Naive thymus-derived CD4-positive, alpha-beta T cell (primary cell): ENCODE data around the gene WIPF2. TPM values are rescaled to one million over a fixed set of nuclear protein-coding genes. Genes with fewer than 3 reads are reported as not detected.
A peak's percentile ranks its signal among the peaks of the same experiment; 100 is the strongest.
"Not testable (repeated sequence)": the region's sequence is repeated elsewhere in the genome, so short reads cannot be mapped to it uniquely, and the experiment has no call there.

ENCODE experiments used
- ATAC-seq: fragments of 150-1000 bp; cut with Tn5 transposase; 2 replicates; pipeline ENCODE4 v1.10.0; 2021; ENCODE audit warnings: mild to moderate bottlenecking, moderate library complexity
- CTCF ChIA-PET: fragments of 350-600 bp; sonication (Branson Sonifier 250); formaldehyde crosslinking; loops from one replicate; lab custom pipeline; 2021; ENCODE audit warnings: antibody characterized with exemption; lab: Charles Lee
- POLR2A ChIA-PET: fragments of 350-600 bp; sonication (Branson Sonifier 250); formaldehyde crosslinking; loops from one replicate; lab custom pipeline; 2021; ENCODE audit warnings: antibody characterized with exemption, inconsistent platforms; lab: Charles Lee
- DNase-seq, 9 donors: peaks; one replicate each; pipeline versions ENCODE4 v3.0.0 to v3.0.0-alpha.2; 2020 to 2022; ENCODE audit warnings: mixed read lengths in 1 of 9
- H3K27ac ChIP-seq: one replicate; pipeline ENCODE4 v1.7.0; 2013; ENCODE audit warnings: mild to moderate bottlenecking, low read depth, low read length, moderate library complexity
- H3K27me3 ChIP-seq, 2 donors: one replicate each; pipeline ENCODE4 v1.7.0; 2013; ENCODE audit warnings: low read length in 2 of 2, mild to moderate bottlenecking in 2 of 2, moderate library complexity in 2 of 2; ENCODE audit not compliant: control insufficient read depth in 2 of 2, insufficient read depth in 2 of 2
- H3K36me3 ChIP-seq, 3 experiments: 1 replicate in 2 of 3; 2 replicates in 1 of 3; pipeline ENCODE4 v1.7.0; 2013; ENCODE audit warnings: low read length in 3 of 3, mild to moderate bottlenecking in 3 of 3, moderate library complexity in 1 of 3; ENCODE audit not compliant: insufficient read depth in 3 of 3, control insufficient read depth in 2 of 3
- H3K4me1 ChIP-seq, 2 donors: one replicate each; pipeline ENCODE4 v1.7.0; 2013; ENCODE audit warnings: low read length in 2 of 2, mild to moderate bottlenecking in 2 of 2, moderate library complexity in 1 of 2; ENCODE audit not compliant: control insufficient read depth in 2 of 2, insufficient read depth in 2 of 2
- H3K4me3 ChIP-seq: 2 replicates; pipeline ENCODE4 v1.7.0; 2013; ENCODE audit warnings: mild to moderate bottlenecking, low read length
- H3K9me3 ChIP-seq, 3 experiments: 1 replicate in 2 of 3; 2 replicates in 1 of 3; pipeline ENCODE4 v1.7.0; 2013; ENCODE audit warnings: low read length in 3 of 3; ENCODE audit not compliant: control insufficient read depth in 2 of 3
- H3K27ac Mint-ChIP-seq, 9 donors: one replicate each; pipeline ENCODE4 v1.8.0; 2020 to 2022; ENCODE audit warnings: mixed read lengths in 9 of 9, mild to moderate bottlenecking in 8 of 9, moderate library complexity in 5 of 9, inconsistent platforms in 2 of 9
- H3K27me3 Mint-ChIP-seq, 5 donors: one replicate each; pipeline ENCODE4 v1.8.0; 2021 to 2022; ENCODE audit warnings: mixed read lengths in 5 of 5, mild to moderate bottlenecking in 1 of 5
- H3K36me3 Mint-ChIP-seq, 5 donors: one replicate each; pipeline ENCODE4 v1.8.0; 2020 to 2022; ENCODE audit warnings: mixed read lengths in 5 of 5, mild to moderate bottlenecking in 3 of 5, inconsistent platforms in 1 of 5
- H3K4me1 Mint-ChIP-seq, 7 donors: one replicate each; pipeline ENCODE4 v1.8.0; 2020 to 2022; ENCODE audit warnings: mixed read lengths in 7 of 7, mild to moderate bottlenecking in 3 of 7, inconsistent platforms in 1 of 7
- H3K4me3 Mint-ChIP-seq, 10 donors: one replicate each; pipeline ENCODE4 v1.8.0; 2020 to 2022; ENCODE audit warnings: mild to moderate bottlenecking in 10 of 10, mixed read lengths in 10 of 10, moderate library complexity in 6 of 10, inconsistent platforms in 2 of 10
- H3K9me3 Mint-ChIP-seq, 11 donors: one replicate each; pipeline ENCODE4 v1.8.0; 2020 to 2022; ENCODE audit warnings: mixed read lengths in 11 of 11, mild to moderate bottlenecking in 4 of 11, inconsistent platforms in 1 of 11, moderate library complexity in 1 of 11
- intact Hi-C, 2 donors: fragments of 100-400 bp; cut with micrococcal nuclease; formaldehyde crosslinking; loops; one replicate each; pipeline ENCODE4 v1.15.1; 2023
- polyA plus RNA-seq, 2 donors: library from polyadenylated mRNA; unstranded; fragments of 300-500 nt; fragmentation: Illumina TruSeq; gene quantifications; one replicate each; pipeline ENCODE4 v1.2.3, GENCODE V29; 2021
- total RNA-seq, 6 experiments: library from RNA in 5 of 6; stranded (reverse) in 5 of 6; gene quantifications; 1 replicate in 5 of 6; 2 replicates in 1 of 6; pipeline ENCODE4 v1.2.3 and lab custom pipeline; 2021 to 2026

WIPF2 gene
- total and polyA plus RNA-seq, 7 experiments from 2014 or later, result 5.0 to 31.8 (median 25.2) TPM

DNA sequence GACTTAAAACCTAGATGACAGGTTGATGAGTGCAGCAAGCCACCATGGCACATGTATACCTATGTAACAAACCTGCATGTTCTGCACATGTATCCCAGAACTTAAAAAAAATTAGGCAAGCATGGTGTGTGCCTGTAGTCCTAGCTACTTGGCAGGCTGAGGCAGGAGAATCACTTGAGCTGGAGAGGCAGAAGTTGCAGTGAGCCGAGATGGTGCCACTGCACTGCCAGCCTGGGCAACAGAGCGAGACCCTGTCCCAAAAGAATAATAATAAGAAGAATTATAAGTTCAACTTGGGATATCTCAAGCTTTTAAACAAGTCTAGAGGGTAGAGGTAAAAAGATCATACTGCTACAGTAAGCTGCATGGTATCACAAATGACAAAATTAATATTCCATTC, 78.4 kb downstream of the WIPF2 start:
- H3K36me3 ChIP-seq, result no peaks in the 10 kb centered on the region
- DNase-seq, result no peak
- H3K36me3 Mint-ChIP-seq, result peaks cover 0 to 27% (median 0%) of the 10 kb centered on the region in 5 donors
- intact Hi-C loops, result no loop called here
- no peak for ATAC-seq
- CTCF ChIA-PET, result interaction anchor here (0.8 to 5.0 kb wide), 2 partner anchors 13 to 56 kb away, joined by 3 to 27 read pairs; no protein-coding TSS in a partner anchor
- H3K27me3 ChIP-seq, result no peaks in the 10 kb centered on the region
- H3K27ac ChIP-seq, result no peak overlapping the region
- POLR2A ChIA-PET, result interaction anchor here (0.7 to 0.9 kb wide), 2 partner anchors 58 to 279 kb away, joined by 3 read pairs; no protein-coding TSS in a partner anchor
- no peaks in the 10 kb centered on the region for H3K27me3 Mint-ChIP-seq
- peaks cover 0 to 27% (median 0%) of the 10 kb centered on the region in 7 donors for H3K4me1 Mint-ChIP-seq
- H3K9me3 ChIP-seq, result no peaks in the 10 kb centered on the region
- no peaks in the 10 kb centered on the region for H3K4me1 ChIP-seq
- H3K4me3 ChIP-seq, result no peak overlapping the region
- no peak overlapping the region for H3K4me3 Mint-ChIP-seq
- H3K9me3 Mint-ChIP-seq, result no peaks in the 10 kb centered on the region
- no peak overlapping the region for H3K27ac Mint-ChIP-seq

GRCh38 chr17:40298726-40299125, 79.6 kb downstream of the WIPF2 start:
- H3K27ac ChIP-seq, result no peak overlapping the region
- Mint-ChIP-seq H3K9me3 (peaks cover 0 to 2% (median 0%) of the 10 kb centered on the region in 11 donors), H3K27me3 (no peaks in the 10 kb centered on the region), H3K27ac (no peak overlapping the region), H3K36me3 (peaks cover 0 to 27% (median 0%) of the 10 kb centered on the region in 5 donors), H3K4me3 (no peak overlapping the region), H3K4me1 (peaks cover 8 to 29% (median 9%) of the 10 kb centered on the region in 7 donors)
- H3K9me3 ChIP-seq, result no peaks in the 10 kb centered on the region
- no peak for ATAC-seq
- ChIA-PET CTCF (interaction anchor here (0.6 to 3.3 kb wide), 7 partner anchors 11 to 199 kb away, joined by 3 to 25 read pairs (median 3); partner anchors contain the start of gene RARA), POLR2A (interaction anchor here (3.2 kb wide), 1 partner anchor 56 kb away, joined by 13 read pairs; no protein-coding TSS in a partner anchor)
- no peaks in the 10 kb centered on the region for H3K36me3 ChIP-seq
- H3K27me3 ChIP-seq, result no peaks in the 10 kb centered on the region
- H3K4me1 ChIP-seq, result peaks cover 0 to 7% of the 10 kb centered on the region in 2 donors
- H3K4me3 ChIP-seq, result no peak overlapping the region
- intact Hi-C loops, result no loop called here
- no peak for DNase-seq

DNA sequence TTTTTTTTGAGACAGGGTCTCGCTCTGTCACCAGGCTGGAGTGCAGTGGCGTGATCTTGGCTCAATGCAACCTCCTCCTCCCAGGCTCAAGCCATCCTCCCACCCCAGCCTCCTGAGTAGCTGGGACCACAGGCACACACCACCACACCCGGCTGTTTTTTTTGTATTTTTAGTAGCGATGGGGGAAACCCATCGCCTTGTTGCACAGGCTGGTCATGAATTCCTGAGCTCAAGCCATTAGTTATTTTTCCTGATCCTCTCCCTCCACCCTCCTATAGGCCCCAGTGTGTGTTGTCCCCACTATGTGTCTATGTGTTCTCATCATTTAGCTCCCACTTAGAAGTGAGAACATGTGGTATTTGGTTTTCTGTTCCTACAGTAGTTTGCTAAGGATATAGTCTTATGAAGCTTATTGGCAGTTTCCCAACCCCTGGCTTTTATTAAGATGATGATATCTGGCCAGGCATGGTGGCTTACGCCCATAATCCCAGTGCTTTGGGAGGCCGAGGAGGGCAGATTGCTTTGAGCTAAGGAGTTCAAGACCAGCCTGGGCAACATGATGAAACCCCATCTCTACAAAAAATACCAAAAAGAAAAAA, 80.2 kb downstream of the WIPF2 start:
- H3K9me3 Mint-ChIP-seq, intact Hi-C loops, H3K4me3 ChIP-seq, H3K4me1 ChIP-seq, H3K27me3 Mint-ChIP-seq, H3K27ac ChIP-seq, H3K27ac Mint-ChIP-seq, H3K4me3 Mint-ChIP-seq, H3K36me3 ChIP-seq, H3K9me3 ChIP-seq, DNase-seq, H3K27me3 ChIP-seq, ATAC-seq: not testable (repeated sequence)
- CTCF ChIA-PET, result interaction anchor here (0.6 to 3.3 kb wide), 8 partner anchors 10 to 199 kb away, joined by 3 to 25 read pairs (median 4); partner anchors contain the start of gene RARA
- H3K36me3 Mint-ChIP-seq, result peaks cover 0 to 25% (median 0%) of the 10 kb centered on the region in 5 donors
- POLR2A ChIA-PET, result interaction anchor here (0.6 to 3.2 kb wide), 2 partner anchors 25 to 56 kb away, joined by 5 to 13 read pairs; no protein-coding TSS in a partner anchor
- H3K4me1 Mint-ChIP-seq, result peaks cover 11 to 32% (median 14%) of the 10 kb centered on the region in 7 donors

DNA sequence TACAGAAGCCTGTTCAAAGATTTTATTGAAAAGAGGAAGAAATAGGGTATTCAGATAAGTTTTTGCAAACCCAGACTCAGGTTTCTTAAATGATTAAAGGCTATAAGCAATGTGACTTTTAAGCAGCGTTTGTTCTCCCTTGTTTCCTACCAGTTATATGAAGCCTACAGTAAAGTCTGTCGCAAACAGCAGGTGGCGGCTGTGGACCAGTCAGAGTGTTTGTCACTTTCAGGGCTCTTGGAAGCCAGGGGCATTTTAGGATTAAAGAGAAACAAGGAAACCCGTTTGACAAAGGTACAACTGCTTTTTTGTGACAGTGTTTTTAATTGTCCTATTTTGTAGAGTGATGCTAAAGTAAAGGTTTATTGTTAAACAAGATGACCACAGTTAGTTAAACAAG, 82.2 kb downstream of the WIPF2 start:
- Histone ChIP-seq H3K27ac (no peak overlapping the region), H3K4me1 (peaks cover 0 to 10% of the 10 kb centered on the region in 2 donors), H3K9me3 (no peaks in the 10 kb centered on the region), H3K4me3 (no peak overlapping the region), H3K36me3 (no peaks in the 10 kb centered on the region), H3K27me3 (no peaks in the 10 kb centered on the region)
- CTCF ChIA-PET, result interaction anchor here (0.6 to 7.3 kb wide), 12 partner anchors 12 to 238 kb away, joined by 3 to 233 read pairs (median 6); partner anchors contain the start of genes GJD3 and TOP2A
- H3K4me3 Mint-ChIP-seq, result no peak overlapping the region
- no peak for DNase-seq
- intact Hi-C loops, result no loop called here
- no peak overlapping the region for H3K27ac Mint-ChIP-seq
- POLR2A ChIA-PET, result interaction anchor here (3.2 to 28.4 kb wide), 2 partner anchors 31 to 54 kb away, joined by 13 to 742 read pairs; no protein-coding TSS in a partner anchor
- no peak for ATAC-seq
- H3K4me1 Mint-ChIP-seq, result peaks cover 11 to 25% (median 15%) of the 10 kb centered on the region in 7 donors
- no peaks in the 10 kb centered on the region for H3K27me3 Mint-ChIP-seq
- peaks cover 0 to 16% (median 0%) of the 10 kb centered on the region in 5 donors for H3K36me3 Mint-ChIP-seq
- peaks cover 0 to 2% (median 0%) of the 10 kb centered on the region in 11 donors for H3K9me3 Mint-ChIP-seq

DNA sequence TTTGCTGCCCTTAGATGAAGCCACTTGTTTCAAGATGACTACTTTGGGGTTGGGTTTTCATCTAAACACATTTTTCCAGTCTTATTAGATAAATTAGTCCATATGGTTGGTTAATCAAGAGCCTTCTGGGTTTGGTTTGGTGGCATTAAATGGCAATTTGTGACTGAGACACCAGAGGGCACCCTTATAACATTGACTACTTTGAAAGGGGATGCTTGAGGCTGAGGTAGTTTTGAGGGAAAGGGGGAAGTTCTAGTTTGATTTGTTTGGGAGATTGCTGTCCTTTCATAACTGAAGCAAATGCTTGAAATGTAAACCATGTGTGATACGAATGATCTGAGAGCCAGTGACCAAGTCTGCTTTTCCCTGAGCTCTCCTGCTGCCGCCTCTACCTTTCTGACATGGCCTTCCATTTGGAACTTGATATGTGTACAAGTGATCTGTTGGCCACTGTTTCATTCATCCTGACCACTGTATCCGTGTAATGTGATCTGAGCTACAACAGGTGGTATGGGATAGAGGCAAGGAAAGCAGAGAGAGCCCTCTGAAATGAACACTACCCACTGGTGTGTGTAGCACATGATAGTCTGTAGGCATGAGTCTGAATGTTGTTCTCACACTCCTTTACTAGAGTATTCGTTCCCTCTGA, 84.0 kb downstream of the WIPF2 start:
- no peaks in the 10 kb centered on the region for H3K9me3 ChIP-seq
- H3K27me3 ChIP-seq, result no peaks in the 10 kb centered on the region
- H3K36me3 Mint-ChIP-seq, result peaks cover 0 to 12% (median 0%) of the 10 kb centered on the region in 5 donors
- ChIA-PET POLR2A (interaction anchor here (1.1 to 28.4 kb wide), 3 partner anchors 29 to 98 kb away, joined by 3 to 742 read pairs (median 35); no protein-coding TSS in a partner anchor), CTCF (interaction anchor here (0.8 to 7.3 kb wide), 21 partner anchors 10 to 236 kb away, joined by 3 to 233 read pairs (median 6); partner anchors contain the start of gene IGFBP4)
- no peaks in the 10 kb centered on the region for H3K27me3 Mint-ChIP-seq
- peaks cover 11 to 21% (median 15%) of the 10 kb centered on the region in 7 donors for H3K4me1 Mint-ChIP-seq
- H3K4me3 ChIP-seq, result no peak overlapping the region
- H3K27ac ChIP-seq, result no peak overlapping the region
- ATAC-seq (peak; percentile 86), DNase-seq (peak in 7 of 9 donors; percentile 43 to 70 (median 64))
- H3K9me3 Mint-ChIP-seq, result peaks cover 0 to 2% (median 0%) of the 10 kb centered on the region in 11 donors
- intact Hi-C loops, result loop anchor here (1.0 kb wide), 5 partner anchors 15 to 230 kb away; no protein-coding TSS in a partner anchor
- peak overlapping the region in 2 of 10 donors; percentile 8 to 44 for H3K4me3 Mint-ChIP-seq
- H3K27ac Mint-ChIP-seq, result peak overlapping the region in 7 of 9 donors; percentile 3 to 34 (median 19)
- H3K36me3 ChIP-seq, result no peaks in the 10 kb centered on the region
- H3K4me1 ChIP-seq, result peaks cover 13 to 28% of the 10 kb centered on the region in 2 donors
